GM12873 (cell line): ENCODE data around the gene COL21A1.

Experiments
- CTCF ChIP-seq: IDR thresholded peaks from 2 replicates; pipeline ENCODE4 v1.5.1; 2012; ENCODE audit warnings: low read depth, mild to moderate bottlenecking, moderate library complexity, low read length, control low read depth; ENCODE audit not compliant: insufficient read depth; ENCODE audit errors: missing control alignments

The COL21A1 gene

GRCh38 chr6:56176741-56177140, 70.6 kb downstream of the COL21A1 start:
- TF ChIP-seq CTCF = no peak

- TF ChIP-seq CTCF = no peak
These were observed 74.2 kb downstream of the COL21A1 start for GRCh38 chr6:56173228-56173627.

GRCh38 chr6:56172144-56172543, 75.2 kb downstream of the COL21A1 start:
- TF ChIP-seq CTCF = no peak

GRCh38 chr6:56169366-56169765, 78.0 kb downstream of the COL21A1 start:
- no peak for TF ChIP-seq CTCF

GRCh38 chr6:56168596-56168995, 78.8 kb downstream of the COL21A1 start:
- TF ChIP-seq CTCF = no peak

- TF ChIP-seq CTCF = no peak
These were observed 85.3 kb downstream of the COL21A1 start for GRCh38 chr6:56162081-56162480.

- TF ChIP-seq CTCF = no peak
These were observed 86.9 kb downstream of the COL21A1 start for GRCh38 chr6:56160489-56160888.

- TF ChIP-seq CTCF = no peak
These were observed 88.8 kb downstream of the COL21A1 start for GRCh38 chr6:56158571-56158970.
